ENCODE measurements around the gene PWWP2B.

GRCh38 chr10:132395704-132396493 lies 1.1 kb upstream of the PWWP2B start:
- TF ChIP-seq CTCF (IDR thresholded peaks at IDR 0.05; ENCODE audit: low read depth, low read length) (no peak), POLR2A (IDR thresholded peaks at IDR 0.05; ENCODE audit: extremely low read depth, insufficient read length) (no peak)

All from NB4 (cell line).